Mesenchymal stem cell (in vitro differentiated cells and primary cell): ENCODE measurements around the gene TRMT61A.
A peak's percentile ranks its signal among the peaks of the same experiment; 100 is the strongest.

ENCODE experiments used
- DNase-seq: peaks from one replicate; pipeline ENCODE4 v3.0.0-alpha.2; 2013
- H2AFZ ChIP-seq: one replicate; pipeline ENCODE4 v1.6.1; 2013; ENCODE audit warnings: low read depth, mild to moderate bottlenecking, control low read depth, inconsistent platforms, low read length, moderate library complexity
- H2AK5ac ChIP-seq: 2 replicates; pipeline ENCODE4 v1.6.1; 2013; ENCODE audit warnings: low read length, moderate library complexity, mild to moderate bottlenecking, inconsistent platforms; ENCODE audit not compliant: severe bottlenecking
- H2BK120ac ChIP-seq: one replicate; pipeline ENCODE4 v1.6.1; 2013; ENCODE audit warnings: low read depth, mild to moderate bottlenecking, inconsistent platforms, low read length, moderate library complexity
- H2BK12ac ChIP-seq, 2 experiments: one replicate each; pipeline ENCODE4 v1.6.1; 2013; ENCODE audit warnings: inconsistent platforms in 2 of 2, low read length in 2 of 2, mild to moderate bottlenecking in 2 of 2, moderate library complexity in 2 of 2, control low read depth in 1 of 2
- H2BK15ac ChIP-seq: one replicate; pipeline ENCODE4 v1.6.1; 2013; ENCODE audit warnings: mild to moderate bottlenecking, low read depth, inconsistent platforms; ENCODE audit not compliant: poor library complexity, severe bottlenecking
- H2BK5ac ChIP-seq: 2 replicates; pipeline ENCODE4 v1.6.1; 2013; ENCODE audit warnings: low read depth, mild to moderate bottlenecking, low read length, control low read depth, inconsistent platforms; ENCODE audit not compliant: poor library complexity, severe bottlenecking
- H3K14ac ChIP-seq, 2 experiments: one replicate each; pipeline ENCODE4 v1.6.1; 2013; ENCODE audit warnings: inconsistent platforms in 2 of 2, low read length in 2 of 2, control low read depth in 1 of 2, mild to moderate bottlenecking in 1 of 2, moderate library complexity in 1 of 2
- H3K18ac ChIP-seq, 2 experiments: one replicate each; pipeline ENCODE4 v1.6.1; 2013; ENCODE audit warnings: inconsistent platforms in 2 of 2, low read length in 2 of 2, control low read depth in 1 of 2, low read depth in 1 of 2, mild to moderate bottlenecking in 1 of 2
- H3K23ac ChIP-seq, 2 experiments: one replicate each; pipeline ENCODE4 v1.6.1; 2013; ENCODE audit warnings: inconsistent platforms in 2 of 2, low read length in 2 of 2, mild to moderate bottlenecking in 2 of 2, moderate library complexity in 2 of 2, control low read depth in 1 of 2
- H3K27ac ChIP-seq: 2 replicates; pipeline ENCODE4 v1.5.1; 2013; ENCODE audit warnings: mild to moderate bottlenecking, moderate library complexity, low read length, control low read depth, inconsistent platforms; ENCODE audit not compliant: poor library complexity, severe bottlenecking
- H3K27me3 ChIP-seq, 2 experiments: 2 replicates each; pipeline versions ENCODE4 v1.6.1 to v1.7.0; 2013; ENCODE audit warnings: low read length in 2 of 2, mild to moderate bottlenecking in 2 of 2, moderate library complexity in 2 of 2, control low read depth in 1 of 2, inconsistent platforms in 1 of 2; ENCODE audit not compliant: control insufficient read depth in 1 of 2, insufficient read depth in 1 of 2
- H3K36me3 ChIP-seq, 2 experiments: 2 replicates each; pipeline versions ENCODE4 v1.6.1 to v1.7.0; 2013; ENCODE audit warnings: low read length in 2 of 2, control low read depth in 1 of 2, inconsistent platforms in 1 of 2, low read depth in 1 of 2, mild to moderate bottlenecking in 1 of 2; ENCODE audit not compliant: insufficient read depth in 2 of 2, control insufficient read depth in 1 of 2
- H3K4ac ChIP-seq, 2 experiments: one replicate each; pipeline ENCODE4 v1.6.1; 2013; ENCODE audit warnings: inconsistent platforms in 2 of 2, low read length in 2 of 2, mild to moderate bottlenecking in 2 of 2, moderate library complexity in 2 of 2, control low read depth in 1 of 2, low read depth in 1 of 2
- H3K4me1 ChIP-seq: 2 replicates; pipeline ENCODE4 v1.6.1; 2013; ENCODE audit warnings: low read depth, low read length, control low read depth; ENCODE audit not compliant: control insufficient read depth, insufficient read depth
- H3K4me2 ChIP-seq: 2 replicates; pipeline ENCODE4 v1.6.1; 2013; ENCODE audit warnings: low read length, mild to moderate bottlenecking, inconsistent platforms; ENCODE audit not compliant: poor library complexity, severe bottlenecking
- H3K4me3 ChIP-seq, 2 experiments: 2 replicates each; pipeline versions ENCODE4 v1.5.1 to v1.7.0; 2013; ENCODE audit warnings: low read length in 2 of 2, mild to moderate bottlenecking in 2 of 2, control low read depth in 1 of 2, low read depth in 1 of 2; ENCODE audit not compliant: insufficient read depth in 1 of 2
- H3K79me1 ChIP-seq: replicated peaks from 2 replicates; pipeline ENCODE4 v1.6.1; 2013; ENCODE audit warnings: mild to moderate bottlenecking, control low read depth, low read length, inconsistent platforms; ENCODE audit not compliant: poor library complexity, severe bottlenecking
- H3K9ac ChIP-seq: 2 replicates; pipeline ENCODE4 v1.7.0; 2013; ENCODE audit warnings: mild to moderate bottlenecking, low read length, moderate library complexity
- H3K9me3 ChIP-seq: 2 replicates; pipeline ENCODE4 v1.7.0; 2013; ENCODE audit warnings: mild to moderate bottlenecking, low read length; ENCODE audit not compliant: control insufficient read depth
- H4K8ac ChIP-seq: one replicate; pipeline ENCODE4 v1.6.1; 2013; ENCODE audit warnings: inconsistent platforms, mild to moderate bottlenecking, low read length, moderate library complexity
- H4K91ac ChIP-seq: one replicate; pipeline ENCODE4 v1.6.1; 2013; ENCODE audit warnings: mild to moderate bottlenecking, low read length, inconsistent platforms
- WGBS: methylation state at CpG from one replicate; pipeline ENCODE4 v1.1.7; 2013; ENCODE audit warnings: mixed read lengths; 5-methylcytosine and 5-hydroxymethylcytosine counted together

Gene TRMT61A

DNA sequence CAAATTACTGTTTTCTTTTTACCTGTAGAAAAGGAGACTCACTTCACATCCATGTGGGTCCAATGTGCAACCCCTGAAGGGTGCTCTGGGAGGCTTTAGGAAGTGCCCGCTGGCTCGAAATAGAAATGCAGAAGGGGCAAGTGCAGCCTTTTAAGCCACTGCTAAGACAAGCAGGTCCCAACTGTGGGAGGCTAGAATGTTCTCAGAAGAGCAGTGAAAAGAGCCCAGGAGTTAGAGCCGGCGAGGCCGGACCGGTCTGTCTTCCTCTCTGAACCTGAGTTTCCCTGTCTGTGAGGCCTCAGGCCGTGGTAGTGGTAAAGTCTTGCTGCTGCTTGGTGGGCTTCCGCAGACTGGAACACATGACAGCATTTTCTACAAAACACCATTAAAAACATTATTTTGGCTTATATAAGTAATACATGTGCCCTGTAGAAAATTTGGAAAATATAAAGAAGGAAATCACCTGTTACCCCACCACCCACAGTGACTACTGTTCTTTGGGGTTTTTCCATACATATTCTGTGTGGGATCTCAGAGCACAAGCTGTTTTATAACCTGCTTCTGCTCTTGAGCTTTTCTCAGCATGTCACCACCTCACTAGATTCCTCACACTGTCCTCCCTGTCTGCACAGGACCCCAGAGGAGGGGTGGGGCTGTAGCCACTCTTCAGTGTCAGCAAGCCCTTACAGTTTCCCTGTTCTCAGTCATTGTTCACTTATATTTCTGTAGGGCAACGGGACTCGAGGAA, 12.4 kb upstream of the TRMT61A start:
- Histone ChIP-seq H3K4me1 (peaks cover 44% of the 10 kb centered on the region), H3K9ac (no peak overlapping the region), H3K4me2 (no peak overlapping the region), H2AFZ (no peak overlapping the region), H2AK5ac (no peak overlapping the region), H3K27ac (no peak overlapping the region), H3K79me1 (no peaks in the 10 kb centered on the region), H3K4me3 (no peak overlapping the region), H2BK12ac (no peak overlapping the region), H3K23ac (no peak overlapping the region), H3K4ac (no peak overlapping the region), H3K18ac (no peak overlapping the region), H3K36me3 (peaks cover 20 to 27% of the 10 kb centered on the region in 2 experiments), H2BK120ac (no peak overlapping the region), H3K27me3 (no peaks in the 10 kb centered on the region), H4K91ac (no peak overlapping the region), H4K8ac (no peak overlapping the region), H3K9me3 (no peaks in the 10 kb centered on the region), H3K14ac (no peak overlapping the region), H2BK5ac (no peak overlapping the region), H2BK15ac (no peak overlapping the region)
- no peak for DNase-seq
- 77% methylated on average over 8 of the region's 10 CpGs for WGBS

DNA sequence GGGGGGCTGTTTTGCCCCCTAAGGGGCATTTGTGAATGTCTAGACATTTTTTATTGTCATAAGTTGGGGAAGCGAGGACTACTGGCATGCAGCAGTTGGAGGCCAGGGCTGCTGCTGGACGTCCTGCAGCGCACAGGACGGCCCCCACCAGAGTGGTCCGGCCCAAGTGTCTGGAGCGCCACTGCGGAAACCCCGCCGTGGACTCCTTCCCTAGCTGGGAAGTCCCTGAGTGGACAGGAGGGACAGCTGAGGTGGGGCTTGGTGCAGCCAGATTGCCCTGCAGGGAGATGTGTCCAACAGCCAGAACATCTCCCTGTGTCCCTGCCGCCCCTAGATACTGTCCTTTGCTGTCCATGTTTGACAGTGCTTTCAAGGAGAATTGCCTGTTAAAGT, 11.8 kb upstream of the TRMT61A start:
- no peak overlapping the region for H4K91ac ChIP-seq
- no peak for DNase-seq
- peak overlapping the region; percentile 71 for H3K9ac ChIP-seq
- H2AFZ ChIP-seq: no peak overlapping the region
- H3K4me2 ChIP-seq: no peak overlapping the region
- H3K27me3 ChIP-seq: peaks cover 2 to 3% of the 10 kb centered on the region in 2 experiments
- H3K36me3 ChIP-seq: peaks cover 19 to 23% of the 10 kb centered on the region in 2 experiments
- H3K27ac ChIP-seq: no peak overlapping the region
- no peak overlapping the region for H3K14ac ChIP-seq
- peaks cover 49% of the 10 kb centered on the region for H3K4me1 ChIP-seq
- H2BK15ac ChIP-seq: no peak overlapping the region
- no peak overlapping the region for H2BK12ac ChIP-seq
- WGBS: 84% methylated on average over 10 of the region's 10 CpGs
- no peak overlapping the region for H4K8ac ChIP-seq
- no peak overlapping the region for H3K4me3 ChIP-seq
- no peak overlapping the region for H3K4ac ChIP-seq
- H2AK5ac ChIP-seq: no peak overlapping the region
- H2BK120ac ChIP-seq: no peak overlapping the region
- H3K23ac ChIP-seq: no peak overlapping the region
- H2BK5ac ChIP-seq: no peak overlapping the region
- no peaks in the 10 kb centered on the region for H3K9me3 ChIP-seq
- no peak overlapping the region for H3K18ac ChIP-seq
- H3K79me1 ChIP-seq: no peaks in the 10 kb centered on the region

DNA sequence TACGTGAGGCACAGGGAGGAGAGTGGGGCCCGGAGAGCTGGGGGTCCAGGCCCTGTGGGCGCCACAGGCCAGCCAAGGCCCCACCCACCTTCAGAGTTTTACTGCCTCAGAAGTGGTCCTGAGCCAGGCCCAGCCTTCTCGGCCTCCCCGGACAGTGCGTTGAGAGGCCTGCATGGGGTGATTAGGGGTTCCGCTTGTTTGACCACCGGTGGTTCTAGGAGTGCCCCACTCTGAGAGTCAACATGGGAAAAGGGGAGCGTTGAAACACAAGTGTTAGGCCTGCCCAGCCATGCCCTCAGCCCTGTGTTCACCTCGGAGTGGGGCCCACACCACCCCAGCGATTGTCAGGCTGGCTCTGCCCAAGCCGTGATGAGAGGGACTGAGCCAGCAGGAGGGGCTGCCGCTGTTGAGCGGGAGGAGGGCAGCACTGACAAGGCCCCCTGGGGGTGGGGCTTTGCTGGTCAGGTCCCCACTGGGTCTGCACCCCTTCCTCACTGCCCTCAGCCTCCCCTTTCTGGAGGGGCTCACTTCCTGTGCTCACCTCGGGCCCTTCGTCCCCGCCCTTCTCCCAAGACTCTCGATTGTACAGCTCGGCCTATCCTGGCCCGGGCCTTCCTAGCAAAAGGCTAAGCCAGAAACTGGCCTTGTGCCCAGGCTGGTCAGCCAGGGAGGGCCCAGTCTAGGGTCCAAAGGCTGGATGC, 11.1 kb upstream of the TRMT61A start:
- Histone ChIP-seq H2BK5ac (no peak overlapping the region), H3K79me1 (no peaks in the 10 kb centered on the region), H3K4ac (no peak overlapping the region), H2AFZ (no peak overlapping the region), H2BK12ac (no peak overlapping the region), H3K4me1 (peaks cover 49% of the 10 kb centered on the region), H4K8ac (peak overlapping the region; percentile 0), H3K14ac (no peak overlapping the region), H3K27me3 (peaks cover 4% of the 10 kb centered on the region in 2 experiments), H2AK5ac (no peak overlapping the region), H3K23ac (no peak overlapping the region), H2BK120ac (no peak overlapping the region), H4K91ac (peak overlapping the region; percentile 34), H3K36me3 (peaks cover 15 to 18% of the 10 kb centered on the region in 2 experiments), H2BK15ac (no peak overlapping the region), H3K27ac (no peak overlapping the region), H3K4me2 (no peak overlapping the region), H3K9me3 (no peaks in the 10 kb centered on the region), H3K4me3 (no peak overlapping the region), H3K9ac (peak overlapping the region; percentile 71), H3K18ac (no peak overlapping the region)
- DNase-seq: no peak
- WGBS: 70% methylated on average over 20 of the region's 20 CpGs

DNA sequence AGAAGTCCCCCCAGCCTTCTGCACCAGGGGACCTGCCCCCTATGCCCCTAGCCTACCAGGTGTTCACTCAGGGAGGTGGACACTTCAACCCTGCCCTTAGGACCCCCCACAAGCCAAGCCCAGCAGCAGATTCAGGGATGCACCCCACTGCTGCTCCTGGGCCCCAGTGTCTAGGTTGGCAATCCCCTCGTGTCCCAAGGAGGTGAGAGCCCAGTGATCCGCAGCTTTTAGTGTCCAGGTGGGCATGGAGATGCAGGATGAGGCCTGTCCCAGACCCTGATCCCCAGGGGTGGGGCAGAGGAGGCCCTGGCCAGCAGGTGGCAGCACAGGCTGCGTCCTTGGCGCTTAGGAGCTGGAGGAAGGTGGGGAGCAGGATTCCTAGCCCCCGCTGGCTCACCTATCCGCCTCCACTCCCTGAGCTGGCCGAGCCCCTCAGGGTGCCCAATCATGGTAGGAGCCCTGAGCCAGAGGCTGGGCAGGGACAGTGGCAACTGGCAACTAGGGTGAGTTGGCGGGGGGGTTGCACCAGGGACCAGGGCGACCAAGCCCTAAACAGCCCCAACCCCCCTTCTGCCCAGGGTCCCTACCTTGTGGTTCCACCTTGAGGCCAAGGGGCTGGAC, 10.5 kb upstream of the TRMT61A start:
- Histone ChIP-seq H3K14ac (no peak overlapping the region), H2BK120ac (no peak overlapping the region), H3K9ac (peak overlapping the region; percentile 71), H2AFZ (no peak overlapping the region), H3K4me3 (no peak overlapping the region), H2BK12ac (no peak overlapping the region), H3K4me2 (no peak overlapping the region), H3K4me1 (peaks cover 48% of the 10 kb centered on the region), H3K79me1 (no peaks in the 10 kb centered on the region), H4K91ac (no peak overlapping the region), H3K36me3 (peaks cover 12 to 15% of the 10 kb centered on the region in 2 experiments), H3K18ac (no peak overlapping the region), H3K9me3 (no peaks in the 10 kb centered on the region), H3K27ac (no peak overlapping the region), H2BK15ac (no peak overlapping the region), H3K4ac (no peak overlapping the region), H3K23ac (no peak overlapping the region), H4K8ac (peak overlapping the region; percentile 0), H2AK5ac (no peak overlapping the region), H2BK5ac (no peak overlapping the region), H3K27me3 (peaks cover 8 to 9% of the 10 kb centered on the region in 2 experiments)
- peak; percentile 50 for DNase-seq
- 47% methylated on average over 7 of the region's 9 CpGs for WGBS
